Fibroblast of lung (primary cell): Measurements from ENCODE around the gene HAPLN1. TPM values are rescaled to one million over a fixed set of nuclear protein-coding genes. Genes with fewer than 3 reads are reported as not detected.

Experiments used
- DNase-seq, 2 donors: peaks; one replicate each; pipeline versions ENCODE4 v3.0.0 to v3.0.0-alpha.2; 2010; ENCODE audit warnings: low read depth in 2 of 2
- H2AFZ ChIP-seq: 2 replicates; pipeline ENCODE4 v1.5.1; 2012; ENCODE audit warnings: low read length, control low read depth, inconsistent platforms
- H3K27ac ChIP-seq: 2 replicates; pipeline ENCODE4 v1.5.1; 2011; ENCODE audit warnings: low read length, control low read depth; ENCODE audit not compliant: insufficient read depth
- H3K27me3 ChIP-seq: 2 replicates; pipeline ENCODE4 v1.5.1; 2011; ENCODE audit warnings: mild to moderate bottlenecking, low read length; ENCODE audit not compliant: control insufficient read depth, insufficient read depth
- H3K36me3 ChIP-seq: 2 replicates; pipeline ENCODE4 v1.5.1; 2011; ENCODE audit warnings: low read length; ENCODE audit not compliant: control insufficient read depth, insufficient read depth
- H3K4me1 ChIP-seq: 2 replicates; pipeline ENCODE4 v1.5.1; 2011; ENCODE audit warnings: low read length; ENCODE audit not compliant: control insufficient read depth, insufficient read depth; ENCODE audit errors: extremely low read depth
- H3K4me2 ChIP-seq: 2 replicates; pipeline ENCODE4 v1.5.1; 2011; ENCODE audit warnings: low read length, control low read depth; ENCODE audit not compliant: insufficient read depth; ENCODE audit errors: extremely low read depth
- H3K4me3 ChIP-seq, 4 experiments: fragments of 200-600 bp in 1 of 4; sonication (generic) in 1 of 4; replicated peaks in 1 of 4; 2 replicates each; pipeline ENCODE4 v1.5.1; 2011 to 2016; ENCODE audit warnings: low read length in 4 of 4, low read depth in 3 of 4, mild to moderate bottlenecking in 3 of 4, control low read depth in 2 of 4, inconsistent platforms in 1 of 4, mixed read lengths in 1 of 4; ENCODE audit not compliant: insufficient read depth in 1 of 4; ENCODE audit errors: control extremely low read depth in 1 of 4
- H3K79me2 ChIP-seq: 2 replicates; pipeline ENCODE4 v1.5.1; 2012; ENCODE audit warnings: mild to moderate bottlenecking, low read length, inconsistent platforms; ENCODE audit not compliant: control insufficient read depth, insufficient read depth
- H3K9ac ChIP-seq: 2 replicates; pipeline ENCODE4 v1.5.1; 2011; ENCODE audit warnings: mild to moderate bottlenecking, low read length, control low read depth; ENCODE audit not compliant: insufficient read depth
- H3K9me3 ChIP-seq: 2 replicates; pipeline ENCODE4 v1.5.1; 2012; ENCODE audit warnings: low read depth, low read length; ENCODE audit not compliant: control insufficient read depth, insufficient read depth
- H4K20me1 ChIP-seq: 2 replicates; pipeline ENCODE4 v1.5.1; 2011; ENCODE audit warnings: low read length; ENCODE audit not compliant: control insufficient read depth, insufficient read depth; ENCODE audit errors: extremely low read depth
- EZH2 ChIP-seq: IDR thresholded peaks from 2 replicates; pipeline ENCODE4 v1.5.1; 2012; ENCODE audit warnings: low read length, control low read depth, mild to moderate bottlenecking; ENCODE audit errors: missing control alignments
- polyA plus RNA-seq, 2 donors: library from polyadenylated mRNA; depleted of rRNA in 1 of 2; stranded (reverse) in 1 of 2; unstranded in 1 of 2; fragments of >200 nt; gene quantifications; 2 replicates each; pipeline ENCODE4 v1.2.1, GENCODE V29; 2011 to 2012; ENCODE audit warnings: missing spikeins in 1 of 2
- total RNA-seq: library from RNA; depleted of rRNA; stranded (reverse); fragments of >200 nt; gene quantifications from 2 replicates; pipeline ENCODE4 v1.2.1, GENCODE V29; 2014
- TF ChIP-seq, protein P1 (sequence below), 2 donors: IDR thresholded peaks in 1 of 2; conservative IDR thresholded peaks in 1 of 2; 1 replicate in 1 of 2; 2 replicates in 1 of 2; pipeline ENCODE4 v1.5.1; 2011 to 2012; ENCODE audit warnings: low read length in 2 of 2, control low read depth in 1 of 2, inconsistent platforms in 1 of 2, low read depth in 1 of 2, mild to moderate bottlenecking in 1 of 2

The HAPLN1 gene
- total and polyA plus RNA-seq, 2 donors (not counting 1 experiment from before 2014, with no cell fraction given): 0.17 to 7.7 TPM

DNA sequence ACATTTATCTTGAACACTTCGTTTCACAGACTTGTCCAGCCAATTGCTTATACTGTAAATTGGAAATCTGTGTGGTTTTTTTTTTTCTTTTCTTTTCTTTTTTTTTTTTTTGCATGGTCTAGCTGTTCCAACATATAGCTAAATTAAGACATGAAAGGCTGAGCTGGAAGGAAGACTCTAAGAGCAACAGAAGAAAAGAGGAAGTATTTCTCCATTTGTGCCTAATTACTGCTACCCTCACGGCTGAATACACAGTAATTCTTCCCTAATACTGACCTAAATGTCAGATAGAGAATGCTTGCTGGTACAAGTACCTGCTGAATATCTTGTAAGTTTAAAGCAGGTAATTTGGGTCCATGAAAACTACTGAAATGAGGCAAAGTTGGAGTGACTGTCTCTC, 11.0 kb upstream of the HAPLN1 start:
- Histone ChIP-seq H3K4me3 (no peak overlapping the region), H2AFZ (no peak overlapping the region), H4K20me1 (no peaks in the 10 kb centered on the region), H3K9me3 (no peaks in the 10 kb centered on the region), H3K9ac (no peak overlapping the region), H3K36me3 (no peaks in the 10 kb centered on the region), H3K27me3 (no peaks in the 10 kb centered on the region), H3K4me2 (no peak overlapping the region), H3K4me1 (no peaks in the 10 kb centered on the region), H3K27ac (no peak overlapping the region), H3K79me2 (no peaks in the 10 kb centered on the region)
- TF ChIP-seq, protein P1, sequence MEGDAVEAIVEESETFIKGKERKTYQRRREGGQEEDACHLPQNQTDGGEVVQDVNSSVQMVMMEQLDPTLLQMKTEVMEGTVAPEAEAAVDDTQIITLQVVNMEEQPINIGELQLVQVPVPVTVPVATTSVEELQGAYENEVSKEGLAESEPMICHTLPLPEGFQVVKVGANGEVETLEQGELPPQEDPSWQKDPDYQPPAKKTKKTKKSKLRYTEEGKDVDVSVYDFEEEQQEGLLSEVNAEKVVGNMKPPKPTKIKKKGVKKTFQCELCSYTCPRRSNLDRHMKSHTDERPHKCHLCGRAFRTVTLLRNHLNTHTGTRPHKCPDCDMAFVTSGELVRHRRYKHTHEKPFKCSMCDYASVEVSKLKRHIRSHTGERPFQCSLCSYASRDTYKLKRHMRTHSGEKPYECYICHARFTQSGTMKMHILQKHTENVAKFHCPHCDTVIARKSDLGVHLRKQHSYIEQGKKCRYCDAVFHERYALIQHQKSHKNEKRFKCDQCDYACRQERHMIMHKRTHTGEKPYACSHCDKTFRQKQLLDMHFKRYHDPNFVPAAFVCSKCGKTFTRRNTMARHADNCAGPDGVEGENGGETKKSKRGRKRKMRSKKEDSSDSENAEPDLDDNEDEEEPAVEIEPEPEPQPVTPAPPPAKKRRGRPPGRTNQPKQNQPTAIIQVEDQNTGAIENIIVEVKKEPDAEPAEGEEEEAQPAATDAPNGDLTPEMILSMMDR (conservative IDR thresholded peaks at IDR 0.05 in 1 of 2, IDR thresholded peaks at IDR 0.05 in 1 of 2; ENCODE audit: low read depth in 1 of 2, low read length in 2 of 2): no peak
- TF ChIP-seq EZH2: no peak
- DNase-seq: no peak

DNA sequence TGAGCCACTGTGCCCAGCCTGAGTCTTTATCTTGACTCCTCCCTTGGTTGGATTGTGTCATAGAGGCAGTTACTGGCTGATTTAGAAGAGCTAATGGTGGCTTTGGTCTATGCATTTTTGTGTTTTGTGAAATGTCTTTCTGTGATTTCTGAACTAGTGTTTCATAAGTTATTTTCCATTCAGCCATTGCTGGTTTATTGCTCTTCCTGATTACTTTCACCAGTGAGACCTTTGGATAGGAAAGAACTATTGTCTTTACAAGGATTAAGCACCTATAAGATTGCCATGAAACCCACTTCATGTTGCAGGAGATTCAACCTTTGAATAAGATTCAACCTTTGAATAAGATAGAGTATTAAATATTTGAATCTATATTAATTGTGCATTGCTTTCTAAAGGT, 8.7 kb upstream of the HAPLN1 start:
- no peak overlapping the region for H3K27ac ChIP-seq
- H3K4me3 ChIP-seq: no peak overlapping the region
- H3K27me3 ChIP-seq: no peaks in the 10 kb centered on the region
- no peak for DNase-seq
- H3K4me1 ChIP-seq: no peaks in the 10 kb centered on the region
- no peak overlapping the region for H2AFZ ChIP-seq
- H3K36me3 ChIP-seq: no peaks in the 10 kb centered on the region
- H3K79me2 ChIP-seq: no peaks in the 10 kb centered on the region
- TF ChIP-seq, protein P1 (conservative IDR thresholded peaks at IDR 0.05 in 1 of 2, IDR thresholded peaks at IDR 0.05 in 1 of 2; ENCODE audit: low read depth in 1 of 2, low read length in 2 of 2): no peak
- no peak for TF ChIP-seq EZH2
- no peak overlapping the region for H3K4me2 ChIP-seq
- no peaks in the 10 kb centered on the region for H3K9me3 ChIP-seq
- H3K9ac ChIP-seq: no peak overlapping the region
- H4K20me1 ChIP-seq: no peaks in the 10 kb centered on the region

DNA sequence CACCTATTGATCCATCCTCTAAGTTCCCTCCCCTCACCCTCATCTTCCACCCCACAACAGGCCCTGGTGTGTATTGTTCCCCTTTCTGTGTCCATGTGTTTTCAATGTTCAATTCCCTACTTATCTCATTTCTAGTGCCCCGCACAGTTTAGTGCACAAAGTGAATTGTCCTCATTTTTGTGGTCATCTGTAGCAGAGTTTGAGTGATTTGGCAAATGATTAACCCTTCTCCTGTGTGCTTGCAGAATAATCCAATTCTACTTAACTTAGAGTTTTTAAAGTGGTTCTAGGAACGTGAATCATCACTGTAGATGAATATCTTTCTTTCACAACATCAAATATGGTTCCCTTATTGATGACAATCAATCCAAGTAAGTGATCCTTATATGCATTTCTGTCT, 6.3 kb upstream of the HAPLN1 start:
- Histone ChIP-seq H3K4me3 (no peak overlapping the region), H3K4me1 (no peaks in the 10 kb centered on the region), H3K27ac (no peak overlapping the region), H3K4me2 (no peak overlapping the region), H3K9me3 (no peaks in the 10 kb centered on the region), H3K9ac (no peak overlapping the region), H3K36me3 (no peaks in the 10 kb centered on the region), H2AFZ (no peak overlapping the region), H3K27me3 (no peaks in the 10 kb centered on the region), H3K79me2 (no peaks in the 10 kb centered on the region), H4K20me1 (no peaks in the 10 kb centered on the region)
- peak in 1 of 2 donors; percentile 87 for DNase-seq
- TF ChIP-seq, protein P1 (conservative IDR thresholded peaks at IDR 0.05 in 1 of 2, IDR thresholded peaks at IDR 0.05 in 1 of 2; ENCODE audit: low read depth in 1 of 2, low read length in 2 of 2): no peak
- TF ChIP-seq EZH2: no peak
